Stimulated activated CD4-positive, alpha-beta T cell treated with anti-CD3 and anti-CD28 coated beads, Interleukin-4, amount 100 ng/mL, for 48 hours (primary cell): ENCODE results near the gene SPATC1L.
"Not testable (repeated sequence)": the region's sequence is repeated elsewhere in the genome, so short reads cannot be mapped to it uniquely, and the experiment has no call there.

Experiments used
- DNase-seq, 2 donors: peaks; one replicate each; pipeline ENCODE4 v3.0.0-alpha.2; 2020; ENCODE audit warnings: low read depth in 2 of 2

SPATC1L gene

GRCh38 chr21:46200877-46201803, 16.9 kb upstream of the SPATC1L start:
- DNase-seq: not testable (repeated sequence)

- DNase-seq: no peak
These were observed 15.4 kb upstream of the SPATC1L start for GRCh38 chr21:46199436-46200373.

GRCh38 chr21:46196733-46197132, 12.5 kb upstream of the SPATC1L start:
- DNase-seq: no peak

GRCh38 chr21:46195595-46196195, 11.4 kb upstream of the SPATC1L start:
- DNase-seq: no peak

- no peak for DNase-seq
These were observed 10.4 kb upstream of the SPATC1L start for GRCh38 chr21:46194374-46195334.

GRCh38 chr21:46193829-46194373, 9.6 kb upstream of the SPATC1L start:
- DNase-seq: no peak

GRCh38 chr21:46191686-46192575, 7.7 kb upstream of the SPATC1L start:
- DNase-seq: no peak

- DNase-seq: no peak
These were observed 7.0 kb upstream of the SPATC1L start for GRCh38 chr21:46191257-46191685.

GRCh38 chr21:46190491-46191131, 6.4 kb upstream of the SPATC1L start:
- DNase-seq: no peak

GRCh38 chr21:46189959-46190490, 5.8 kb upstream of the SPATC1L start:
- no peak for DNase-seq

GRCh38 chr21:46189213-46189958, 5.1 kb upstream of the SPATC1L start:
- no peak for DNase-seq

- no peak for DNase-seq
These were observed 4.3 kb upstream of the SPATC1L start for GRCh38 chr21:46188226-46189212.

- no peak for DNase-seq
These were observed 3.6 kb upstream of the SPATC1L start for GRCh38 chr21:46187814-46188213.

GRCh38 chr21:46187261-46187660, 3.0 kb upstream of the SPATC1L start:
- DNase-seq: no peak

GRCh38 chr21:46185716-46186115, 1.5 kb upstream of the SPATC1L start:
- no peak for DNase-seq

- peak; percentile 41 to 53 for DNase-seq
These were observed 631 bp upstream of the SPATC1L start for GRCh38 chr21:46184625-46185555.
